ENCODE measurements around the gene KIRREL2.

DNA sequence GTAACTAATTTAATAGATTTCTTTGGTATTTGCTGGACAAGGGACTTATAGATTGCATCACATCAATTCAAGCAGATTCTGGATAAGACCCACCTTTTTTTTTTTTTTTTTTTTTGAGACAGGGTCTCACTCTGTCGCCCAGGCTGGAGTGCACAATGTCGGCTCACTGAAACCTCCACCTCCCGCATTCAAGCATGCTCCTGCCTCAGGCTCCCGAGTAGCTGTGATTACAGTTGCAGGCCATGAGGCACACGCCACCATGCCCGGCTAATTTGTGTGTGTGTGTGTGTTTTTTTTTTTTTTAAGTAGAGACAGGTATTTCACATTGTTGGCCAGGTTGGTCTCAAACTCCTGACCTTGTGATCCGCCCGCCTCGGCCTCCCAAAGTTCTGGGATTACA lies 39.9 kb upstream of the KIRREL2 start:
- TF ChIP-seq, protein P1, sequence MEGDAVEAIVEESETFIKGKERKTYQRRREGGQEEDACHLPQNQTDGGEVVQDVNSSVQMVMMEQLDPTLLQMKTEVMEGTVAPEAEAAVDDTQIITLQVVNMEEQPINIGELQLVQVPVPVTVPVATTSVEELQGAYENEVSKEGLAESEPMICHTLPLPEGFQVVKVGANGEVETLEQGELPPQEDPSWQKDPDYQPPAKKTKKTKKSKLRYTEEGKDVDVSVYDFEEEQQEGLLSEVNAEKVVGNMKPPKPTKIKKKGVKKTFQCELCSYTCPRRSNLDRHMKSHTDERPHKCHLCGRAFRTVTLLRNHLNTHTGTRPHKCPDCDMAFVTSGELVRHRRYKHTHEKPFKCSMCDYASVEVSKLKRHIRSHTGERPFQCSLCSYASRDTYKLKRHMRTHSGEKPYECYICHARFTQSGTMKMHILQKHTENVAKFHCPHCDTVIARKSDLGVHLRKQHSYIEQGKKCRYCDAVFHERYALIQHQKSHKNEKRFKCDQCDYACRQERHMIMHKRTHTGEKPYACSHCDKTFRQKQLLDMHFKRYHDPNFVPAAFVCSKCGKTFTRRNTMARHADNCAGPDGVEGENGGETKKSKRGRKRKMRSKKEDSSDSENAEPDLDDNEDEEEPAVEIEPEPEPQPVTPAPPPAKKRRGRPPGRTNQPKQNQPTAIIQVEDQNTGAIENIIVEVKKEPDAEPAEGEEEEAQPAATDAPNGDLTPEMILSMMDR (IDR thresholded peaks at IDR 0.05; ENCODE audit: control extremely low read depth in 1 of 3, insufficient read depth in 1 of 3, low read depth in 1 of 3, low read length in 3 of 3), result no peak
- TF ChIP-seq CHD2 (IDR thresholded peaks at IDR 0.05; ENCODE audit: low read length) (no peak), TAF7 (optimal IDR thresholded peaks at IDR 0.05; ENCODE audit: borderline replicate concordance, low read depth, low read length) (no peak), TEAD4 (IDR thresholded peaks at IDR 0.05; ENCODE audit: low read depth, low read length) (no peak), TAF1 (IDR thresholded peaks at IDR 0.05; ENCODE audit: low read depth, low read length) (no peak), CREB1 (IDR thresholded peaks at IDR 0.05) (no peak), ZNF274 (IDR thresholded peaks at IDR 0.05; ENCODE audit: borderline replicate concordance, extremely low read depth, low read length) (no peak), SP4 (IDR thresholded peaks at IDR 0.05; ENCODE audit: low read length) (no peak), EZH2 (IDR thresholded peaks at IDR 0.05; ENCODE audit: low read depth, low read length, severe bottlenecking) (no peak), POLR2AphosphoS5 (IDR thresholded peaks at IDR 0.05; ENCODE audit: low read depth, low read length) (no peak)

Measured in H1 (cell line).